Measurements from ENCODE around the gene CSRNP3. TPM values are rescaled to one million over a fixed set of nuclear protein-coding genes. Genes with fewer than 3 reads are reported as not detected.

The CSRNP3 gene
- total RNA-seq, 1 experiment from 2014 or later, result 2.4 TPM

GRCh38 chr2:165687426-165688002 lies 218.0 kb downstream of the CSRNP3 start:
- peak; percentile 16 for DNase-seq (ENCODE audit: low read depth)
- in situ Hi-C loops (cut with HindIII; ENCODE audit: low pct_unique_long_range_greater_than_20kb, low sequenced_read_pairs), result no loop called here

GRCh38 chr2:165691615-165692014 lies 222.1 kb downstream of the CSRNP3 start:
- DNase-seq (ENCODE audit: low read depth), result no peak
- in situ Hi-C loops (cut with HindIII; ENCODE audit: low pct_unique_long_range_greater_than_20kb, low sequenced_read_pairs), result no loop called here

GRCh38 chr2:165692906-165693305 lies 223.4 kb downstream of the CSRNP3 start:
- in situ Hi-C loops (cut with HindIII; ENCODE audit: low pct_unique_long_range_greater_than_20kb, low sequenced_read_pairs), result no loop called here
- no peak for DNase-seq (ENCODE audit: low read depth)

GRCh38 chr2:165693838-165694237 lies 224.3 kb downstream of the CSRNP3 start:
- in situ Hi-C loops (cut with HindIII; ENCODE audit: low pct_unique_long_range_greater_than_20kb, low sequenced_read_pairs), result no loop called here
- DNase-seq (ENCODE audit: low read depth), result no peak

GRCh38 chr2:165697748-165698443 lies 228.4 kb downstream of the CSRNP3 start:
- in situ Hi-C loops (cut with HindIII; ENCODE audit: low pct_unique_long_range_greater_than_20kb, low sequenced_read_pairs), result no loop called here

GRCh38 chr2:165698444-165698884 lies 229.0 kb downstream of the CSRNP3 start:
- in situ Hi-C loops (cut with HindIII; ENCODE audit: low pct_unique_long_range_greater_than_20kb, low sequenced_read_pairs), result no loop called here

More at GRCh38 chr2:165697748-165698443, 228.4 kb downstream of the CSRNP3 start:
- no peak for DNase-seq (ENCODE audit: low read depth)

GRCh38 chr2:165699946-165700345 lies 230.4 kb downstream of the CSRNP3 start:
- in situ Hi-C loops (cut with HindIII; ENCODE audit: low pct_unique_long_range_greater_than_20kb, low sequenced_read_pairs), result no loop called here
- DNase-seq (ENCODE audit: low read depth), result no peak

More at GRCh38 chr2:165698444-165698884, 229.0 kb downstream of the CSRNP3 start:
- DNase-seq (ENCODE audit: low read depth), result peak; percentile 43

- in situ Hi-C loops (cut with HindIII; ENCODE audit: low pct_unique_long_range_greater_than_20kb, low sequenced_read_pairs), result no loop called here
- no peak for DNase-seq (ENCODE audit: low read depth)
These were observed 231.0 kb downstream of the CSRNP3 start for GRCh38 chr2:165700531-165700930.

GRCh38 chr2:165701147-165701546 lies 231.6 kb downstream of the CSRNP3 start:
- DNase-seq (ENCODE audit: low read depth), result no peak

GRCh38 chr2:165706960-165707487 lies 237.5 kb downstream of the CSRNP3 start:
- in situ Hi-C loops (cut with HindIII; ENCODE audit: low pct_unique_long_range_greater_than_20kb, low sequenced_read_pairs), result no loop called here
- DNase-seq (ENCODE audit: low read depth), result no peak

More at GRCh38 chr2:165701147-165701546, 231.6 kb downstream of the CSRNP3 start:
- in situ Hi-C loops (cut with HindIII; ENCODE audit: low pct_unique_long_range_greater_than_20kb, low sequenced_read_pairs), result no loop called here

- DNase-seq (ENCODE audit: low read depth), result no peak
- in situ Hi-C loops (cut with HindIII; ENCODE audit: low pct_unique_long_range_greater_than_20kb, low sequenced_read_pairs), result no loop called here
These were observed 246.6 kb downstream of the CSRNP3 start for GRCh38 chr2:165716091-165716490.

GRCh38 chr2:165718610-165719210 lies 249.2 kb downstream of the CSRNP3 start:
- in situ Hi-C loops (cut with HindIII; ENCODE audit: low pct_unique_long_range_greater_than_20kb, low sequenced_read_pairs), result no loop called here
- DNase-seq (ENCODE audit: low read depth), result no peak

GRCh38 chr2:165720511-165720910 lies 251.0 kb downstream of the CSRNP3 start:
- no peak for DNase-seq (ENCODE audit: low read depth)
- in situ Hi-C loops (cut with HindIII; ENCODE audit: low pct_unique_long_range_greater_than_20kb, low sequenced_read_pairs), result no loop called here

- in situ Hi-C loops (cut with HindIII; ENCODE audit: low pct_unique_long_range_greater_than_20kb, low sequenced_read_pairs), result no loop called here
- DNase-seq (ENCODE audit: low read depth), result no peak
These were observed 255.9 kb downstream of the CSRNP3 start for GRCh38 chr2:165725421-165725820.

Other genes starting within 250 kb of the CSRNP3 start
- gene SCN2A, start 230.3 kb upstream of the CSRNP3 start, total RNA-seq (2014; rRNA removed; shearing (Covaris generic); ENCODE audit: low replicate concordance), result 0.14 TPM in 1 of 2 replicates, not detected in the other